Gastrocnemius medialis (tissue), 4 donors: Measurements from ENCODE around the gene IFNL4. TPM values are rescaled to one million over a fixed set of nuclear protein-coding genes. Genes with fewer than 3 reads are reported as not detected.

ENCODE experiments used
- ATAC-seq, 2 donors: fragments of 150-250 bp; one replicate each; pipeline ENCODE4 v1.9.1; 2016
- DNase-seq, 2 donors: peaks; one replicate each; pipeline ENCODE4 v3.0.0-alpha.2; 2019
- H3K27ac ChIP-seq, 4 donors: fragments of 200-600 bp; sonication (generic); 1 replicate in 1 of 4; 2 replicates in 3 of 4; pipeline ENCODE4 v1.5.1; 2016 to 2018; ENCODE audit warnings: mild to moderate bottlenecking in 2 of 4, moderate library complexity in 1 of 4
- H3K27me3 ChIP-seq, 3 donors: fragments of 200-600 bp; sonication (generic) in 2 of 3; 1 replicate in 1 of 3; 2 replicates in 2 of 3; pipeline versions ENCODE4 v1.5.1 to v1.6.0; 2016 to 2019; ENCODE audit warnings: mild to moderate bottlenecking in 1 of 3, moderate library complexity in 1 of 3
- H3K36me3 ChIP-seq, 2 donors: fragments of 200-600 bp; sonication (generic) in 1 of 2; one replicate each; pipeline ENCODE4 v1.5.1; 2017 to 2018
- H3K4me1 ChIP-seq, 2 donors: fragments of 200-600 bp; sonication (generic) in 1 of 2; one replicate each; pipeline ENCODE4 v1.5.1; 2016 to 2017; ENCODE audit warnings: mild to moderate bottlenecking in 2 of 2
- H3K4me3 ChIP-seq, 4 donors: fragments of 200-600 bp; sonication (generic) in 3 of 4; 1 replicate in 1 of 4; 2 replicates in 3 of 4; pipeline ENCODE4 v1.5.1; 2016 to 2019; ENCODE audit warnings: mild to moderate bottlenecking in 2 of 4
- H3K9me3 ChIP-seq, 3 donors: fragments of 200-600 bp; sonication (generic) in 2 of 3; 1 replicate in 1 of 3; 2 replicates in 2 of 3; pipeline ENCODE4 v1.5.1; 2016 to 2019
- POLR2A ChIP-seq, 2 donors: fragments of 450-650 bp; IDR thresholded peaks; one replicate each; pipeline ENCODE4 v1.6.1; 2017; ENCODE audit warnings: antibody characterized with exemption in 2 of 2, mild to moderate bottlenecking in 2 of 2, moderate library complexity in 2 of 2
- in situ Hi-C, 4 donors: fragments of 200-750 bp; cut with MboI; loops; one replicate each; pipeline versions ENCODE4 v1.15.0 to v1.8.0; 2017; ENCODE audit warnings: low sequenced_read_pairs in 4 of 4
- intact Hi-C: fragments of 100-400 bp; cut with DNase I; formaldehyde crosslinking; loops from one replicate; pipeline ENCODE4 v1.15.1; 2023; ENCODE audit warnings: low total_unique reads
- total RNA-seq, 4 donors: library from RNA; depleted of rRNA; stranded (reverse); fragments of >200 nt; gene quantifications; one replicate each; pipeline versions ENCODE4 v1.1.0 to v1.2.3, GENCODE V29; 2016
- TF ChIP-seq, protein P1 (sequence below), 5 experiments: fragments of 450-650 bp in 3 of 5; fragments of 200-600 bp in 2 of 5; sonication (generic) in 2 of 5; IDR thresholded peaks in 4 of 5; conservative IDR thresholded peaks in 1 of 5; 1 replicate in 4 of 5; 2 replicates in 1 of 5; pipeline ENCODE4 v1.5.1; 2016 to 2019; ENCODE audit warnings: antibody characterized with exemption in 5 of 5, mild to moderate bottlenecking in 3 of 5, moderate library complexity in 3 of 5

Gene IFNL4
- total RNA-seq, 4 donors from 2014 or later, result not detected

DNA sequence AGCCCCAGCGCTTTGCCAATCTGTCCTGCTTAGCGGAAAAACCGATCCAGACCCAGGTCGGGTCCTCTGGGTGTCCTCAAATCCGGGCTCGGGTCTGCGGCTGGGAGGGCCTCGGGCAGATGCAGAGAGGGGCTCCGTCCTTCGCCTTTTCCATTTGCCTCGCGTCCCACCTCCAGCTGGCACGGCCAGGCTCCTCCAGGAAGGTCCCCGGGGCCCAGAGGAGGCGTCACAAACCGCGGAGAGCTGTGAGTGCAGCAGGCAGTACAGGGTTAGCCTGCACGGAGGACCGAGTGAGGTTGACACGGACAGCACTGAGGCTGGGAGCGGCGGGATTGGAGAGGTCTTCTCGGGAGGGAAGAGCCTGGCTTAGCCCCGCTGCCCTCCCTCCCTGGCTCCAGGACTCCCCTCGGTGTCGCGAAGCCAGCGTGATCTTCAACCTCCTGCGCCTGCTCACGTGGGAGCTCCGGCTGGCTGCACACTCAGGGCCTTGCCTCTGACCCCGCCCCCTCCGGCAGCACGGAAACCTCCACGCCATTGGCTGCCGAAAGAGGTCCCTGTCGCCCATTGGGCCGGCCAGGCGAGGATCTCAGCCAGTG, 16.8 kb upstream of the IFNL4 start:
- Histone ChIP-seq H3K9me3 (no peaks in the 10 kb centered on the region), H3K4me1 (no peaks in the 10 kb centered on the region), H3K27me3 (peaks cover 29 to 47% (median 44%) of the 10 kb centered on the region in 3 donors), H3K4me3 (no peak overlapping the region), H3K36me3 (no peaks in the 10 kb centered on the region), H3K27ac (no peak overlapping the region)
- ATAC-seq (no peak), DNase-seq (no peak)
- intact Hi-C loops, result no loop called here
- TF ChIP-seq, protein P1, sequence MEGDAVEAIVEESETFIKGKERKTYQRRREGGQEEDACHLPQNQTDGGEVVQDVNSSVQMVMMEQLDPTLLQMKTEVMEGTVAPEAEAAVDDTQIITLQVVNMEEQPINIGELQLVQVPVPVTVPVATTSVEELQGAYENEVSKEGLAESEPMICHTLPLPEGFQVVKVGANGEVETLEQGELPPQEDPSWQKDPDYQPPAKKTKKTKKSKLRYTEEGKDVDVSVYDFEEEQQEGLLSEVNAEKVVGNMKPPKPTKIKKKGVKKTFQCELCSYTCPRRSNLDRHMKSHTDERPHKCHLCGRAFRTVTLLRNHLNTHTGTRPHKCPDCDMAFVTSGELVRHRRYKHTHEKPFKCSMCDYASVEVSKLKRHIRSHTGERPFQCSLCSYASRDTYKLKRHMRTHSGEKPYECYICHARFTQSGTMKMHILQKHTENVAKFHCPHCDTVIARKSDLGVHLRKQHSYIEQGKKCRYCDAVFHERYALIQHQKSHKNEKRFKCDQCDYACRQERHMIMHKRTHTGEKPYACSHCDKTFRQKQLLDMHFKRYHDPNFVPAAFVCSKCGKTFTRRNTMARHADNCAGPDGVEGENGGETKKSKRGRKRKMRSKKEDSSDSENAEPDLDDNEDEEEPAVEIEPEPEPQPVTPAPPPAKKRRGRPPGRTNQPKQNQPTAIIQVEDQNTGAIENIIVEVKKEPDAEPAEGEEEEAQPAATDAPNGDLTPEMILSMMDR (IDR thresholded peaks at IDR 0.05 in 4 of 5, conservative IDR thresholded peaks at IDR 0.05 in 1 of 5), result no peak
- TF ChIP-seq POLR2A (IDR thresholded peaks at IDR 0.05), result no peak
- in situ Hi-C loops, result no loop called here

DNA sequence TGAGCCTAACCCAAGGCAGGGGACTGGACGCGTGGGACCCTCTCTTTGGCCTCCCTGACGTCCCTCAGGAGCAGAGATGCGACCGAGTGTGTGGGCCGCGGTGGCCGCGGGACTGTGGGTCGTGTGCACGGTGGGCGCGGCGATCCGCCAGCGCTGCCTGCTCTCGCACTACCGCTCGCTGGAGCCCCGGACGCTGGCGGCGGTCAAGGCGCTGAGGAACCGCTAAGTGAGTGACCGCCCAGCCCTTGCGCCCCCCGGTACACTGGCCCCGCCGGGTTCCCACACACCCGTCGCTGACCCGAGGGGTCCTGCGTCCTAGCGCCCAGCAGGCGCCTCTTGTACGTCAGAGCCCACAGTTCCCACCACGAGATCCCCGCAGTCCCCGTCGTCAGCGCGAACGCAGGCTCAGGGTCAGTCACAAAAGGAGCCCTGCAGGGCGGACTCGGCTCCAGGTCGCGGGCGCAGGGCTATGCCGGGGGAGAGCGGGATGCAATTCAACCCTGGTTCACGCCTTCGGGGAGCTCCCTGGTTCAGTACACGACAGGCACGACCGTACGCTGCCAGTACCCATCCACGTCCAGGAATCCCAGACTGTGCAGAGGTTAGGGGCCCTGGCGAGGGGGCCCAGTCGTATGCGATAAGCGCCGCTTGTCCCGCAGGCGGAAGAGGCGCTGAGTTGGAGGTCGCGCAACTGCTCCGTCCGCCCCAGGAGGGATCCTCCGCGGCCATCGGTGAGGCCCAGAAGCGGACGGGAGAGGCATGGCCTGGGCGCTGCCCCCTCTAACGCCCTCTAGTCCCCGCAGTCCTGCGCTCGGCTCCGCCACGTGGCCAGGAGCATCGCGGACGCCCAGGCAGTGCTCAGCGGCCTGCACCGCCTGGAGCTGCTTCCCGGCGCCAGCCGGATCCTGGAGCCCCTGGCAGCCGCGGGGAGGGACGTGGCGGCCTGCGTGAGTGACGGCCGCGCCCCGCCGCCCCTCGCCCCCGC, 15.9 kb upstream of the IFNL4 start:
- Histone ChIP-seq H3K27me3 (peaks cover 29 to 47% (median 43%) of the 10 kb centered on the region in 3 donors), H3K4me3 (no peak overlapping the region), H3K4me1 (no peaks in the 10 kb centered on the region), H3K9me3 (no peaks in the 10 kb centered on the region), H3K36me3 (no peaks in the 10 kb centered on the region), H3K27ac (no peak overlapping the region)
- ATAC-seq (no peak), DNase-seq (no peak)
- in situ Hi-C loops (no loop called here), intact Hi-C loops (no loop called here)
- TF ChIP-seq POLR2A (IDR thresholded peaks at IDR 0.05), result no peak
- TF ChIP-seq, protein P1 (IDR thresholded peaks at IDR 0.05 in 4 of 5, conservative IDR thresholded peaks at IDR 0.05 in 1 of 5), result no peak

DNA sequence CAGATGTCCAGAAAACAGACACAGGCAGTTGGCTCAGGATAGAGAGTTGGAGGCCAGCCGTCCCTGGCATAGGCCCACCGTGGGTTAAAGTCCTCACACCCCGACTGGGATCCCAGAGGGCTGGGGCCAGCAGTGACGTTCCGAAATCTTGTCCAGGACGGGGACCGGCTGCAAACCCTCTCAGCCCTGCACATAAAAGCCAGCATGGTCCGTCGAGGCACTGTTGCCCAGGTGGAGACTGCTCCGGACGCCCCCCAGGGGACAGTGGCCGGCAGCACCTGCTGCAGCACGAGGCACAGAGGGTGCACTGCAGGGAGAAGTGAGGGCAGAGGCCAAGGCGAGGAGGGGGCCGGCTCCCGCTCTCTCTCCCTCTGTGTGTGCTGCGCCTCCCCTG, 15.3 kb upstream of the IFNL4 start:
- Histone ChIP-seq H3K9me3 (no peaks in the 10 kb centered on the region), H3K4me3 (no peak overlapping the region), H3K36me3 (no peaks in the 10 kb centered on the region), H3K27me3 (peaks cover 29 to 47% (median 44%) of the 10 kb centered on the region in 3 donors), H3K4me1 (no peaks in the 10 kb centered on the region), H3K27ac (no peak overlapping the region)
- intact Hi-C loops, result no loop called here
- ATAC-seq (no peak), DNase-seq (no peak)
- in situ Hi-C loops, result no loop called here
- TF ChIP-seq, protein P1 (IDR thresholded peaks at IDR 0.05 in 4 of 5, conservative IDR thresholded peaks at IDR 0.05 in 1 of 5), result no peak

DNA sequence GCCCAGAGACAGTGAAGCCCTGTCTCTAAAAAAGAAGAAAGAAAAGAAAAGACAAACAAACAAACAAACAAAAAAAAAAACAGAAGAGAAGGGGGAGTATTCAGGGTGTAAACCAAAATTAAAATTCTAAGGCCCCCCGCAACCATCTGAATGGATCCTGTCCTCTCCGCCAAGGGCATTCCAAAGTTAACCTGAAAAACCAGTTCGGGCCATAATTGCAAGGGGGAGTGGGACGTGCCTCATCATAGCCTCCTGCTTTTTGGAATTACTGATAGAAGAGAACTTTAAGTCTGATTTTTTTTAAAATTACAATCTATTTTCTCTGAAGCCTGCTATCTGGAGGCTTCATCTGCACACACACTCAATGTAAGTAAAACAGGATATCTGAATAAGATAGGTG, 13.8 kb upstream of the IFNL4 start:
- peaks cover 29 to 48% (median 47%) of the 10 kb centered on the region in 3 donors for H3K27me3 ChIP-seq
- in situ Hi-C loops, result no loop called here

More for the DNA sequence above, 13.8 kb upstream of the IFNL4 start:
- ATAC-seq, result no peak
- intact Hi-C loops, result no loop called here
- TF ChIP-seq, protein P1 (IDR thresholded peaks at IDR 0.05 in 4 of 5, conservative IDR thresholded peaks at IDR 0.05 in 1 of 5), result no peak
- TF ChIP-seq POLR2A (IDR thresholded peaks at IDR 0.05), result no peak
- no peaks in the 10 kb centered on the region for H3K9me3 ChIP-seq
- no peaks in the 10 kb centered on the region for H3K36me3 ChIP-seq
- H3K27ac ChIP-seq, result no peak overlapping the region
- H3K4me1 ChIP-seq, result no peaks in the 10 kb centered on the region
- no peak overlapping the region for H3K4me3 ChIP-seq
- no peak for DNase-seq
